Osteoblast (primary cell): ENCODE results near the gene IL10. TPM values are rescaled to one million over a fixed set of nuclear protein-coding genes. Genes with fewer than 3 reads are reported as not detected.
"Not testable (repeated sequence)": the region's sequence is repeated elsewhere in the genome, so short reads cannot be mapped to it uniquely, and the experiment has no call there.

Source experiments
- DNase-seq: peaks from one replicate; pipeline ENCODE4 v3.0.0; 2011; ENCODE audit warnings: low spot score, mixed read lengths; ENCODE audit not compliant: insufficient read length; ENCODE audit errors: missing footprints
- H2AFZ ChIP-seq: 2 replicates; pipeline ENCODE4 v1.6.0; 2011; ENCODE audit warnings: mild to moderate bottlenecking, low read length
- H3K27ac ChIP-seq: 2 replicates; pipeline ENCODE4 v1.5.1; 2011; ENCODE audit warnings: mild to moderate bottlenecking, low read depth, low read length, moderate library complexity
- H3K27me3 ChIP-seq: 2 replicates; pipeline ENCODE4 v1.6.0; 2012; ENCODE audit warnings: mild to moderate bottlenecking, control low read depth, inconsistent platforms, low read length, moderate library complexity; ENCODE audit not compliant: insufficient read depth
- H3K36me3 ChIP-seq: 2 replicates; pipeline ENCODE4 v1.5.1; 2011; ENCODE audit warnings: mild to moderate bottlenecking, low read length, control low read depth, moderate library complexity; ENCODE audit not compliant: insufficient read depth
- H3K4me1 ChIP-seq: 2 replicates; pipeline ENCODE4 v1.5.1; 2011; ENCODE audit warnings: mild to moderate bottlenecking, low read length, control low read depth, moderate library complexity; ENCODE audit not compliant: insufficient read depth
- H3K4me2 ChIP-seq: 2 replicates; pipeline ENCODE4 v1.6.0; 2011; ENCODE audit warnings: mild to moderate bottlenecking, low read length; ENCODE audit not compliant: insufficient read depth
- H3K4me3 ChIP-seq: fragments of 200-600 bp; sonication (generic); 3 replicates; pipeline ENCODE4 v1.5.1; 2012; ENCODE audit warnings: mild to moderate bottlenecking, low read length, inconsistent platforms; ENCODE audit not compliant: insufficient read depth
- H3K79me2 ChIP-seq: 2 replicates; pipeline ENCODE4 v1.6.0; 2012; ENCODE audit warnings: mild to moderate bottlenecking, low read length, control low read depth, inconsistent platforms; ENCODE audit not compliant: insufficient read depth
- H3K9me3 ChIP-seq: 2 replicates; pipeline ENCODE4 v1.5.1; 2011; ENCODE audit warnings: low read depth, low read length, control low read depth
- H4K20me1 ChIP-seq: 2 replicates; pipeline ENCODE4 v1.6.0; 2012; ENCODE audit warnings: mild to moderate bottlenecking, low read length, control low read depth; ENCODE audit not compliant: insufficient read depth
- CTCF ChIP-seq: IDR thresholded peaks from 2 replicates; pipeline ENCODE4 v1.5.1; 2011; ENCODE audit warnings: mild to moderate bottlenecking, low read depth, low read length, moderate library complexity; ENCODE audit errors: extremely low read depth
- total RNA-seq: library from RNA; depleted of rRNA; stranded (reverse); fragments of >200 nt; gene quantifications from 2 replicates; pipeline ENCODE4 v1.2.3, GENCODE V29; 2012

The IL10 gene
- total RNA-seq, 1 donor = not detected

DNA sequence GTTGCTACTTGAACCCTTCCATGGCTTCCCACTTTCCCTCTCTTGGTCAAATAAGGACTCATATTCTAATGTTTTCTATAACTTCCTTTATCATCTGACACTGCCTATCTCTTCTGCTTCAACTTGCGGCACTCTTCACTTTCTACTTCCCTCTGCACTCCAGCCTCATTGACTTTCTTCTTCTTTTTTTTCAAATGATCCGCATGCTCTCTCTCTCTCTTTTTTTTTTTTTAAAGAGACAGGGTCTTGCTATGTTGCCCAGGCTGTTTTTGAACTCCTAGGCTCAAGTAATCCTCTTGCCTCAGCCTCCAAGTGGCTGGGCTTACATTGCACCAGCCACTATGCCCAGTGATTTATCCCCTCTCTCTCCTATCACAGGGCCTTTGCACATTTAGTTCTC lies 7.3 kb upstream of the IL10 start:
- H3K4me2 ChIP-seq = no peak overlapping the region
- no peak overlapping the region for H3K27ac ChIP-seq
- no peaks in the 10 kb centered on the region for H3K79me2 ChIP-seq
- no peaks in the 10 kb centered on the region for H3K4me1 ChIP-seq
- H4K20me1 ChIP-seq = no peaks in the 10 kb centered on the region
- H3K4me3 ChIP-seq = no peak overlapping the region
- H3K27me3 ChIP-seq = peaks cover 10% of the 10 kb centered on the region
- TF ChIP-seq CTCF = no peak
- no peak overlapping the region for H2AFZ ChIP-seq
- no peaks in the 10 kb centered on the region for H3K9me3 ChIP-seq
- no peaks in the 10 kb centered on the region for H3K36me3 ChIP-seq
- DNase-seq = no peak

- H3K36me3 ChIP-seq, H2AFZ ChIP-seq, H3K4me1 ChIP-seq, H3K27ac ChIP-seq, H3K9me3 ChIP-seq, H4K20me1 ChIP-seq, DNase-seq, H3K4me3 ChIP-seq, H3K4me2 ChIP-seq, H3K79me2 ChIP-seq: not testable (repeated sequence)
- peaks cover 12% of the 10 kb centered on the region for H3K27me3 ChIP-seq
Measured at GRCh38 chr1:206778911-206779310, 6.6 kb upstream of the IL10 start.

- no peak for TF ChIP-seq CTCF
- Histone ChIP-seq H3K27ac (no peak overlapping the region), H3K4me3 (no peak overlapping the region), H3K27me3 (peaks cover 12% of the 10 kb centered on the region), H3K36me3 (no peaks in the 10 kb centered on the region), H3K4me1 (no peaks in the 10 kb centered on the region), H2AFZ (no peak overlapping the region), H3K4me2 (no peak overlapping the region), H3K9me3 (no peaks in the 10 kb centered on the region), H3K79me2 (no peaks in the 10 kb centered on the region), H4K20me1 (no peaks in the 10 kb centered on the region)
- peak; percentile 5 for DNase-seq
Measured at GRCh38 chr1:206778031-206778430, 5.7 kb upstream of the IL10 start.

- H3K4me3 ChIP-seq = no peak overlapping the region
Measured at GRCh38 chr1:206776229-206776628, 3.9 kb upstream of the IL10 start.

More at GRCh38 chr1:206776229-206776628, 3.9 kb upstream of the IL10 start:
- H3K4me2 ChIP-seq = no peak overlapping the region
- TF ChIP-seq CTCF = no peak
- H3K36me3 ChIP-seq = no peaks in the 10 kb centered on the region
- H4K20me1 ChIP-seq = no peaks in the 10 kb centered on the region
- no peaks in the 10 kb centered on the region for H3K9me3 ChIP-seq
- H2AFZ ChIP-seq = no peak overlapping the region
- no peaks in the 10 kb centered on the region for H3K4me1 ChIP-seq
- peaks cover 12% of the 10 kb centered on the region for H3K27me3 ChIP-seq
- H3K79me2 ChIP-seq = no peaks in the 10 kb centered on the region
- peak; percentile 66 for DNase-seq
- no peak overlapping the region for H3K27ac ChIP-seq
